K562 (cell line): ENCODE data around the gene PELI3. TPM values are rescaled to one million over a fixed set of nuclear protein-coding genes. Genes with fewer than 3 reads are reported as not detected.
A peak's percentile ranks its signal among the peaks of the same experiment; 100 is the strongest.

Experiments used
- CEBPG ChIP-seq, 3 experiments: fragments of 200-800 bp in 1 of 3; sonication (Bioruptor generic) in 1 of 3; sonication (generic) in 1 of 3; formaldehyde crosslinking in 1 of 3; IDR thresholded peaks in 2 of 3; conservative IDR thresholded peaks in 1 of 3; 2 replicates each; pipeline versions ENCODE4 v1.6.1 to v1.8.0; 2016 to 2022; ENCODE audit warnings: missing compliant biosample characterization in 2 of 3, missing genetic modification characterization in 2 of 3, mild to moderate bottlenecking in 1 of 3, missing genetic modification reagents in 1 of 3
- DPF2 ChIP-seq: fragments of 450-650 bp; IDR thresholded peaks from 2 replicates; pipeline ENCODE4 v1.6.1; 2016
- PCBP1 ChIP-seq: fragments of 200-400 bp; formaldehyde crosslinking; IDR thresholded peaks from 2 replicates; pipeline ENCODE4 v1.6.1; 2018; ENCODE audit warnings: mild to moderate bottlenecking, low read depth, low read length; ENCODE audit not compliant: poor library complexity, severe bottlenecking
- PTRF ChIP-seq: fragments of 450-650 bp; IDR thresholded peaks from 2 replicates; pipeline ENCODE4 v1.6.1; 2016; ENCODE audit warnings: mild to moderate bottlenecking, missing genetic modification characterization, missing compliant biosample characterization
- SMARCC2 ChIP-seq: fragments of 450-650 bp; IDR thresholded peaks from 2 replicates; pipeline ENCODE4 v1.6.1; 2017; ENCODE audit warnings: antibody characterized with exemption, moderate library complexity, mild to moderate bottlenecking, low read depth
- TEAD4 ChIP-seq, 2 experiments: sonication (generic) in 1 of 2; formaldehyde crosslinking in 1 of 2; IDR thresholded peaks; 2 replicates each; pipeline versions ENCODE4 v1.6.1 to v1.8.0; 2012 to 2022; ENCODE audit warnings: borderline replicate concordance in 1 of 2, inconsistent platforms in 1 of 2, low read length in 1 of 2, mild to moderate bottlenecking in 1 of 2, missing genetic modification reagents in 1 of 2
- ZNF146 ChIP-seq: IDR thresholded peaks from one replicate; pipeline ENCODE4 v1.6.1; 2018; ENCODE audit warnings: missing compliant biosample characterization; ENCODE audit not compliant: unreplicated experiment
- ZNF174 ChIP-seq: fragments of 250-450 bp; sonication (Bioruptor Pico); IDR thresholded peaks from 2 replicates; pipeline ENCODE4 v1.4.0; 2020; ENCODE audit warnings: mild to moderate bottlenecking
- ZNF586 ChIP-seq: fragments of 450-650 bp; formaldehyde crosslinking; conservative IDR thresholded peaks from 2 replicates; pipeline ENCODE4 v1.4.0; 2020; ENCODE audit warnings: mild to moderate bottlenecking, moderate library complexity
- polyA plus RNA-seq, 8 experiments: library from polyadenylated mRNA; depleted of rRNA in 4 of 8; stranded (reverse) in 5 of 8; unstranded in 3 of 8; fragments of >200 nt; fragmentation: Nextera tagmentation in 2 of 8; fragmentation: Illumina TruSeq in 1 of 8; extraction: Ambion mirVana in 2 of 8; extraction: Trizol in 1 of 8; gene quantifications; 2 replicates each; pipeline versions ENCODE4 v1.2.1 to v1.2.3, GENCODE V29; 2011 to 2014; ENCODE audit warnings: inconsistent platforms in 1 of 8, missing spikeins in 1 of 8
- total RNA-seq, 7 experiments: library from RNA; depleted of rRNA in 6 of 7; stranded (reverse); fragments of >200 nt in 6 of 7; fragmentation: Illumina TruSeq in 2 of 7; extraction: Trizol in 2 of 7; gene quantifications; 2 replicates each; pipeline versions ENCODE4 v1.2.1 to v1.2.3, GENCODE V29; 2011 to 2021; ENCODE audit warnings: low replicate concordance in 1 of 7
- TF ChIP-seq, protein P1 (sequence below): fragments of 250-450 bp; sonication (Bioruptor Pico); IDR thresholded peaks from 2 replicates; pipeline ENCODE4 v1.8.0; 2022; ENCODE audit warnings: inconsistent platforms
- TF ChIP-seq, protein P2 (sequence below): fragments of 450-650 bp; IDR thresholded peaks from 2 replicates; pipeline ENCODE4 v1.6.1; 2018; ENCODE audit not compliant: partially characterized antibody
- TF ChIP-seq, protein P3 (sequence below), 2 experiments: fragments of 150-350 bp in 1 of 2; IDR thresholded peaks; 2 replicates each; pipeline ENCODE4 v1.6.1; 2012 to 2016; ENCODE audit warnings: low read depth in 2 of 2, low read length in 2 of 2, mild to moderate bottlenecking in 1 of 2, moderate library complexity in 1 of 2
- TF ChIP-seq, protein P4 (sequence below), 2 experiments: IDR thresholded peaks; 2 replicates each; pipeline ENCODE4 v1.6.1; 2011; ENCODE audit warnings: borderline replicate concordance in 1 of 2, control low read depth in 1 of 2, low read depth in 1 of 2, low read length in 1 of 2, mild to moderate bottlenecking in 1 of 2, mixed read lengths in 1 of 2, moderate library complexity in 1 of 2; ENCODE audit not compliant: insufficient read depth in 1 of 2, insufficient read length in 1 of 2, poor library complexity in 1 of 2, severe bottlenecking in 1 of 2; ENCODE audit errors: extremely low read depth in 1 of 2

The PELI3 gene
- total and polyA plus RNA-seq, 9 of the 15 experiments (the other 6 are each of a cell fraction or from before 2014, with no cell fraction given): 0.17 to 4.2 (median 1.9) TPM

DNA sequence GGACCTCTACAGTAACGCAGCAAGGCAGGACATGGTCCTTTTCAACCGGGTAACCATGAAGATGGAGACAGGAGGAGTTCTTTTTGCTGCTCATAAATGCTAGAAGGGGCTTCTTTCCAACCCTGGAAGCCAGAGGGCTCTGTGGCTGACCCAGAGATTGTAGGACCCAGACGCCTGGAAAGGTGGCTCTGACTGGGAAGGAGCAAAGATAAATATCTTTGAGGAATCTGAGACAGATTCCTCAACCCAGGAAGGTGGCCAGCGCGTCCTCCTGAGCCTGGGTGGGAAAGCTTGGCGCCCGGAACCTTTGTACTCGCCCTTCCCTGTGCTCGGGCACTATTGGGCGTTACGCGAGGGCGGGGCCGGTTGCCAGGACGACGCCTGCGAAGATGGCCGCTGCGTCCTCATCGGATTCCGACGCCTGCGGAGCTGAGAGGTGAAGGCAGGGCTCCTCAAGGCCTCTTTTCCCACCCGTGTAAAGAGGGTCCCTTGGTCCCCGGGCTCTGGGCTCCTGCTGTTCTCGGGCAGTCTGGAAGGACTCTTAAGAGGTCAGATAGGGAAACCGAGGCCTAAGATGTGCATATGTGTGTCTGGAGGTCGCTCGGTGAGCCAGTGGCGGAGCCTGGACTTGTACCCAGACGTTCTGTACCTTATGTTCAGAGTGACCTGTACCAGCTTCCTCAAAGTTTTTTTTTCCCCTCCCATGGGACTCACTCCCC lies 43.7 kb downstream of the PELI3 start, which contains the start of gene BBS1 (continued):
- TF ChIP-seq TEAD4 (IDR thresholded peaks at IDR 0.05; ENCODE audit: low read length) (no peak; the same call in 1 of the 2 replicates), TEAD4 (CRISPR knock-in tag; IDR thresholded peaks at IDR 0.05; ENCODE audit: borderline replicate concordance) (no peak), DPF2 (no peak), PTRF (tag) (no peak), PCBP1 (no peak), ZNF174 (CRISPR knock-in tag) (no peak), CEBPG (CRISPR knock-in tag; IDR thresholded peaks at IDR 0.05) (no peak), CEBPG (tag; conservative IDR thresholded peaks at IDR 0.05 in 1 of 2, IDR thresholded peaks at IDR 0.05 in 1 of 2) (no peak), ZNF146 (CRISPR knock-in tag) (no peak), ZNF586 (CRISPR knock-in tag) (no peak), SMARCC2 (no peak)
- TF ChIP-seq, protein P1, sequence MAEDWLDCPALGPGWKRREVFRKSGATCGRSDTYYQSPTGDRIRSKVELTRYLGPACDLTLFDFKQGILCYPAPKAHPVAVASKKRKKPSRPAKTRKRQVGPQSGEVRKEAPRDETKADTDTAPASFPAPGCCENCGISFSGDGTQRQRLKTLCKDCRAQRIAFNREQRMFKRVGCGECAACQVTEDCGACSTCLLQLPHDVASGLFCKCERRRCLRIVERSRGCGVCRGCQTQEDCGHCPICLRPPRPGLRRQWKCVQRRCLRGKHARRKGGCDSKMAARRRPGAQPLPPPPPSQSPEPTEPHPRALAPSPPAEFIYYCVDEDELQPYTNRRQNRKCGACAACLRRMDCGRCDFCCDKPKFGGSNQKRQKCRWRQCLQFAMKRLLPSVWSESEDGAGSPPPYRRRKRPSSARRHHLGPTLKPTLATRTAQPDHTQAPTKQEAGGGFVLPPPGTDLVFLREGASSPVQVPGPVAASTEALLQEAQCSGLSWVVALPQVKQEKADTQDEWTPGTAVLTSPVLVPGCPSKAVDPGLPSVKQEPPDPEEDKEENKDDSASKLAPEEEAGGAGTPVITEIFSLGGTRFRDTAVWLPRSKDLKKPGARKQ (CRISPR knock-in tag): no peak
- TF ChIP-seq, protein P2, sequence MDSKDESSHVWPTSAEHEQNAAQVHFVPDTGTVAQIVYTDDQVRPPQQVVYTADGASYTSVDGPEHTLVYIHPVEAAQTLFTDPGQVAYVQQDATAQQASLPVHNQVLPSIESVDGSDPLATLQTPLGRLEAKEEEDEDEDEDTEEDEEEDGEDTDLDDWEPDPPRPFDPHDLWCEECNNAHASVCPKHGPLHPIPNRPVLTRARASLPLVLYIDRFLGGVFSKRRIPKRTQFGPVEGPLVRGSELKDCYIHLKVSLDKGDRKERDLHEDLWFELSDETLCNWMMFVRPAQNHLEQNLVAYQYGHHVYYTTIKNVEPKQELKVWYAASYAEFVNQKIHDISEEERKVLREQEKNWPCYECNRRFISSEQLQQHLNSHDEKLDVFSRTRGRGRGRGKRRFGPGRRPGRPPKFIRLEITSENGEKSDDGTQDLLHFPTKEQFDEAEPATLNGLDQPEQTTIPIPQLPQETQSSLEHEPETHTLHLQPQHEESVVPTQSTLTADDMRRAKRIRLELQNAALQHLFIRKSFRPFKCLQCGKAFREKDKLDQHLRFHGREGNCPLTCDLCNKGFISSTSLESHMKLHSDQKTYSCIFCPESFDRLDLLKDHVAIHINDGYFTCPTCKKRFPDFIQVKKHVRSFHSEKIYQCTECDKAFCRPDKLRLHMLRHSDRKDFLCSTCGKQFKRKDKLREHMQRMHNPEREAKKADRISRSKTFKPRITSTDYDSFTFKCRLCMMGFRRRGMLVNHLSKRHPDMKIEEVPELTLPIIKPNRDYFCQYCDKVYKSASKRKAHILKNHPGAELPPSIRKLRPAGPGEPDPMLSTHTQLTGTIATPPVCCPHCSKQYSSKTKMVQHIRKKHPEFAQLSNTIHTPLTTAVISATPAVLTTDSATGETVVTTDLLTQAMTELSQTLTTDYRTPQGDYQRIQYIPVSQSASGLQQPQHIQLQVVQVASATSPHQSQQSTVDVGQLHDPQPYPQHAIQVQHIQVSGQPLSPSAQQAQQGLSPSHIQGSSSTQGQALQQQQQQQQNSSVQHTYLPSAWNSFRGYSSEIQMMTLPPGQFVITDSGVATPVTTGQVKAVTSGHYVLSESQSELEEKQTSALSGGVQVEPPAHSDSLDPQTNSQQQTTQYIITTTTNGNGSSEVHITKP: no peak
- TF ChIP-seq, protein P3, sequence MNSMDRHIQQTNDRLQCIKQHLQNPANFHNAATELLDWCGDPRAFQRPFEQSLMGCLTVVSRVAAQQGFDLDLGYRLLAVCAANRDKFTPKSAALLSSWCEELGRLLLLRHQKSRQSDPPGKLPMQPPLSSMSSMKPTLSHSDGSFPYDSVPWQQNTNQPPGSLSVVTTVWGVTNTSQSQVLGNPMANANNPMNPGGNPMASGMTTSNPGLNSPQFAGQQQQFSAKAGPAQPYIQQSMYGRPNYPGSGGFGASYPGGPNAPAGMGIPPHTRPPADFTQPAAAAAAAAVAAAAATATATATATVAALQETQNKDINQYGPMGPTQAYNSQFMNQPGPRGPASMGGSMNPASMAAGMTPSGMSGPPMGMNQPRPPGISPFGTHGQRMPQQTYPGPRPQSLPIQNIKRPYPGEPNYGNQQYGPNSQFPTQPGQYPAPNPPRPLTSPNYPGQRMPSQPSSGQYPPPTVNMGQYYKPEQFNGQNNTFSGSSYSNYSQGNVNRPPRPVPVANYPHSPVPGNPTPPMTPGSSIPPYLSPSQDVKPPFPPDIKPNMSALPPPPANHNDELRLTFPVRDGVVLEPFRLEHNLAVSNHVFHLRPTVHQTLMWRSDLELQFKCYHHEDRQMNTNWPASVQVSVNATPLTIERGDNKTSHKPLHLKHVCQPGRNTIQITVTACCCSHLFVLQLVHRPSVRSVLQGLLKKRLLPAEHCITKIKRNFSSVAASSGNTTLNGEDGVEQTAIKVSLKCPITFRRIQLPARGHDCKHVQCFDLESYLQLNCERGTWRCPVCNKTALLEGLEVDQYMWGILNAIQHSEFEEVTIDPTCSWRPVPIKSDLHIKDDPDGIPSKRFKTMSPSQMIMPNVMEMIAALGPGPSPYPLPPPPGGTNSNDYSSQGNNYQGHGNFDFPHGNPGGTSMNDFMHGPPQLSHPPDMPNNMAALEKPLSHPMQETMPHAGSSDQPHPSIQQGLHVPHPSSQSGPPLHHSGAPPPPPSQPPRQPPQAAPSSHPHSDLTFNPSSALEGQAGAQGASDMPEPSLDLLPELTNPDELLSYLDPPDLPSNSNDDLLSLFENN (IDR thresholded peaks at IDR 0.05; ENCODE audit: low read depth in 2 of 2, low read length in 2 of 2): 0 out of 4 replicates have a peak, but pooled peaks of 1 of the 2 experiments have one; percentile 64
- TF ChIP-seq, protein P4, sequence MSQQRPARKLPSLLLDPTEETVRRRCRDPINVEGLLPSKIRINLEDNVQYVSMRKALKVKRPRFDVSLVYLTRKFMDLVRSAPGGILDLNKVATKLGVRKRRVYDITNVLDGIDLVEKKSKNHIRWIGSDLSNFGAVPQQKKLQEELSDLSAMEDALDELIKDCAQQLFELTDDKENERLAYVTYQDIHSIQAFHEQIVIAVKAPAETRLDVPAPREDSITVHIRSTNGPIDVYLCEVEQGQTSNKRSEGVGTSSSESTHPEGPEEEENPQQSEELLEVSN (IDR thresholded peaks at IDR 0.05; ENCODE audit: borderline replicate concordance in 1 of 2, extremely low read depth in 1 of 2, insufficient read depth in 1 of 2, insufficient read length in 1 of 2, low read depth in 1 of 2, low read length in 1 of 2, poor library complexity in 1 of 2, severe bottlenecking in 1 of 2): no peak
